Activated CD4-positive, CD25-positive, alpha-beta regulatory T cell (primary cell): Measurements from ENCODE around the gene SMYD4.
"Not testable (repeated sequence)": the region's sequence is repeated elsewhere in the genome, so short reads cannot be mapped to it uniquely, and the experiment has no call there.

Experiments
- DNase-seq, 4 experiments: peaks; one replicate each; lab custom pipeline; 2025; lab: John Stamatoyannopoulos, UW

The SMYD4 gene

DNA sequence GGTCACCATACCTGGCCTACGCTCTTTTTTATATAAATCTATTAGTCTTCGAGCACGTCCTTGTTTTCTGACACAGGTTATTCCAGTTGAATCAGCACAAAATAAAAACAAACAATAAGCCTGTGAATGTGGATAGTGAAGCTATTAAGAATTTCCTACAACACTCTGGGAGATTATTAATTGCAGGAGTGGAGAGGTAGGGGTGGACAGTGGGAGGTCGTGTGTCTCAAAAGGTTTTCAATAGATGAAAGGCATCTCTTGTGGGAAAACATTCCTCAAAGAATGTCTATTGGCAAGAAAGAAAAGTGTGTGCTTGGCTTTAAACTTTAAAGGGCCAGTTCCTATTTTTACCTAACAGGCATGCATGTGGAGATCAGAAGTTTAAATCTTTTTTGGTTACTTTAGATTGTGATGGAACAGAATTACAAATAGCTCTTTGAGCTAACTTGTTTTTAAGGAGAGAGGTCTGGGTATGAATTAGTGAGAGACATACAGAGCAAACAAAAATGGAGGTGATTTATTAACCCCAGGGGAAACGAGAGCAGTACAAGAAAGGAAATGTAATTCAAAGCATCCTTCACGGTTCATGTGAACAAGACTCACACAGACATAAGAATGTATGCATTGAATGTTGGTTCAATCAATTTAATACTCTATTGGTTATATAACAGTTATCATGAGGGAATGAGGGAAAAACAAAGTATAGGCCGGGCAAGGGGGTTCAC, 9.0 kb downstream of the SMYD4 start:
- DNase-seq, result no peak

DNA sequence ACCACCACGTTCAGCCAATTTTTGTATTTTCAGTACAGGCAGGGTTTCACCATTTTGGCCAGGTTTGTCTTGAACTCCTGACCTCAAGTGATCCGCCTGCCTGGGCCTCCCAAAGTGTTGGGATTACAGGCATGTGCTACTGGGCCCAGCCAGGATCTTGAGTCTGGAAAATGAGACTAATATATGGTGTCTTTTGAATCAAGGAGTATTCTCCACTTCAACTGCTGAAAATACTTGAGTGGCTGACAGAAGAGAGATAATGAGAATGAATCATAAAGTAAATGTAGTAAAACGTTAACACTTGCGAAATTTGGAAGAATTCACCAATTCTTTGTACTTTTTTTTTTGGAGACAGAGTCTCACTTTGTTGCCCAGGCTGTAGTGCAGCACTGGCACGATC, 16.6 kb downstream of the SMYD4 start:
- no peak for DNase-seq

DNA sequence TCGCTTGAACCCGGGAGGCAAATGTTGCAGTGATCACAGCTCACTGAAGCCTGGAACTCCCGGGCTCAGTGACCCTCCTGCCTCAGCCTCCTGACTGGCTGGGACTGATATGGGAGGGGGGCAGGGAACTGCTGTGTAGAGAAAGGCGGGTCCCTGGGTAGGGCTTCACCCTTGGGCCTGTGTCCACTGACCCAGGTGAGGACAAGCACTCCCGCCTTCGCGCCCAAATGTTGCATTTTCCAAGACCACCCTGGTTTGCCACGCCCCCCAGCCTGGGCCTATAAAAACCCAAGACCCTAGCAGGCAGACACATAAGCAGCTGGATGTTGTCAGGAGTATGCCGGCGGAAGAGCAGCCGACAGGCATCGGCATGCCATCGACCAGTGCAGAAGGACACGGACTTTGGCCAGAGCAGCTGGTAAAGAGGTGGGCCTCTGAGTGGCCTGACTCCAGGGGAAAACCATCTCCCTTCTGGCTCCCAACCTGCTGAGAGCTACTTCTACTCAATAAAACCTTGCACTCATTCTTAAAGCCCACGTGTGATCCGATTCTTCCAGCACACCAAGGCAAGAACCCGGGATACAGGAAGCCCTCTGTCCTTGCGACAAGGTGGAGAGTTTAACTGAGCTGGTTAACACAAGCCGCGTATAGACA, 19.1 kb downstream of the SMYD4 start:
- no peak for DNase-seq

DNA sequence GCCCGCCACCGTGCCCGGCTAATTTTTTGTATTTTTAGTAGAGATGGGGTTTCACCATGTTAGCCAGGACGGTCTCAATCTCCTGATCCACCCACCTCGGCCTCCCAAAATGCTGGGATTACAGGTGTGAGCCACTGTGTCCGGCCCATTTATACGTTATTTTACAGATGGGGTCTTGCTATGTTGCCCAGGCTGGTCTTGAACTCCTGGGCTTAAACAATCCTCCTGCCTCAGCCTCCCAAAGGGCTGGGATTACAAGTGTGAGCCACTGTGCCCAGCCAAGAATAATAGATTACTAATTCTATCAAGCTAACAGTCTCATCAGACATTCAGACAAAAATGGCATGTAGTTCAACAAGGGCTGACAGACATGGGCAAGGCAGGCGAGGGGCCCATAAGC, 19.9 kb downstream of the SMYD4 start:
- not testable (repeated sequence) for DNase-seq

DNA sequence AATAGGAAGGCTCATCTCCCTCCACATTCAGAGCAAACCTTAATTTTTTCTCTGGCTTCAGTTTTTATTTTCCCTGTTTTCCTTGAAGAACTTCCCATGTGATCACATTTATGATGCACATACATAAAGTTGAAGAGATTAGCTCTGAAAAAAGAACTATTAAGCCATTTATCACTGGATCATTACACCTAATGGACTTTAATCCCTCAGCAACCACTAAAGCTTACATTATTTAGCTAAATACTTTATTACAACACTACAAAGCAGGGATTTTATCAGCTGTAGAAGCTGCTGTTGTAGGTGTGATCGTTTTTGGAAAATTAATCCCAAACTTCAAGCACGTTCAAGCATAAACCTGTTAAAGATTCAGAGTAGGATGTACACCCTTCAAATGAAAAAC, 21.1 kb downstream of the SMYD4 start:
- DNase-seq, result no peak

DNA sequence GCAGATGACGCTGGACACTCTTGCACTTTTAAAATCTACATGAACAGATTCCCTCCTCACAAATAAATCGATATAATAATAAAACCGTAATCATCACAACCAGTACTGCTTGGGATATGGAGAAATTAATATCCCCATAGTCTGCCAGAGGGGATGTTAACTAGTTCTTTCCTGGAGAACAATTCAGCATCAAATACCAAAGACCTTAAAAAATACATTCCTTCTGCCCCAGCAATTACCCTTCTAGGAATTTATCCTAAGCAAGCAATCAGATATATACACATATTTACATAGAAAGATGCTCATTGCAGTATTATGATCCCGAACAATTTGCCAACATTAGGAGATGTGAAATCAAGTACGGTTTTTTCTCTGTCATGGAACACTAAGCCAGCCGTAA, 21.8 kb downstream of the SMYD4 start:
- DNase-seq, result no peak

DNA sequence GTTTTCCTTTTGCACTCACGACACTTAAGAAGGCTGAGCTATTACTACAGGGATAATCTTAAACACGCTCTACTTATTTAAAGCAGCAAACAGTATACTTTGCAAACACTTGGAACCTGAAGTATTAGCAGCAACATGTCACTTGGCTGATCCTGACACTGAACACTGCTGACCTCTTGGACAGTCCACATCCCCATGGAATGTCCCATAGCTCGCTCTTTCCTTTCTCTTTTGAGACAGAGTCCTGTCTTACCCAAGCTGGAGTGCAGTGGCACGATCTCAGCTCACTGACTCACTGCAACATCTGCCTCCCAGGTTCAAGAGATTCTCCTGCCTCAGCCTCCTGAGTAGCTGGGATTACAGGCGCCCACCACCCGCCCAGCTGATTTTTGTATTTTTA, 26.4 kb downstream of the SMYD4 start:
- DNase-seq, result no peak

DNA sequence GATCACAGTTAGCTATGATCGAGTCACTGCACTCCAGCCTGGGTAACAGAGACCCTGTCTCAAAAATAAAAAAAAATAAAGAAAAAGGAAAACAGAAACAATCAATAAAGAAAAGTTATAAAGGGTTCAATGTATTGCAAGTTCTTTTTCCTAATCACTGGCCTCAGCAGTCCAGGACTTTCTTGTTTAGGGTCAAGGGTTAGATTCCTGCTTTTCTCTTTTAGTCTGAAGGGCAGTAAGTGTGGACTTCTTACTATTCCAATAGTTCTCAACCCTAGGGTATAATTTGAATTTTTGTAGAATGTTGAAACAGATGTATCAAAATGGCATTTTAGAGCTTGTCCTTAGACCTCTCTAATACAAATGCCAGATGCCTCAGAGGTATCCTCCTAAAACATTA, 27.3 kb downstream of the SMYD4 start:
- no peak for DNase-seq

DNA sequence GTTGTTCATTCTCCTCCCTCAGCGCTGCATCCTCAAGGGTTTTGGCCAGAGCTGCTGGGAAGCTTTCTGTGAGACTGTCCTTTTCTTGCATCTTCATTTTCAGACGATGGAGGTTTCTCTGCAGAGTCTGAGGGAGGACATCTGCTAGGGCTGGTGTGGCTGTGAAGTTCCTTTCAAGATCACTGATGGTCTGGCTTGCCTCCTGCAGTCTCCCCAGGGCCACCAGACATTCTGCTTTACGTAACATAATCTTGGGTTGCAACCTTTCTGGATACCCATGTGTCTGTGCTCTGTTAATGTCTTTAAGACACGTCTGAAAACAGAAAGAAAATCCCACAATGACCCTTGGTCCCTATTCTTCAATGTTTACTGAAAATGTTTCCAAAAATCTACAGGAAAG, 29.0 kb downstream of the SMYD4 start:
- DNase-seq, result no peak

DNA sequence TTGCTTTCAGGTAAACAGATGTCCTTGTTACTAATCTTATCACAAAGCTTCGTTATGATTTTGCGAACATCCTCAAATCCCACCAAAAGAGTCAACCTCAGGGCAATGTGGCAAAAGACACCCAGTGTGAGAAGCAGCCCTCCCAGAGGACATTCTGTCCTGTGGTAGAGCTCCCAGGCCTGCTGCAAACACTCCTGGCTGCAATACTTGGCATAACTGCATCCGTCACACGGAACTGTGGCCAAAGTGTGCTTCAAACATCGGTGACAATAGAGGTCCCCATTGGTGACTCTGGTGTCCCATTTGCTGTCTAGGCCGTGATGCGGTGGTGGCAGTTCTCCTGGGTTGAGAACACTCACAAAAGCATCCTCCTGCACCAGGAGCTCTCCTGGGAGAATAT, 29.5 kb downstream of the SMYD4 start:
- DNase-seq, result no peak

DNA sequence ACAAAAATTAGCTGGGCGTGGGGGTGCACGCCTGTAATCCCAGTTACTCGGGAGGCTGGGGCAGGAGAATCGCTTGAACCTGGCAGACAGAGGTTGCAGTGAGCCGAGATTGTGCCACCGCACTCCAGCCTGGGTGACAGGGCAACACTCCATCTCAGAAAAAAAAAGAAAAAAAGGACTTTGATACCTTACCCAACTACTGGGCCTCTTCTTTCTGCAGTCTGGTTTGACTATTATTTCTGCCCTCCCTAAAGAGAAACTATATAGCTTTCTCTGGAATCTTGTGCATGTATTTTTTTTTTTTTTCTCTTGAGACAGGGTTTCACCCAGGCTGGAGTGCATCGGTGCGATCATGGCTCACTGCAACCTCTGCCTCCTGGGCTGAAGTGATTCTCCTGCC, 31.9 kb downstream of the SMYD4 start:
- DNase-seq, result not testable (repeated sequence)

DNA sequence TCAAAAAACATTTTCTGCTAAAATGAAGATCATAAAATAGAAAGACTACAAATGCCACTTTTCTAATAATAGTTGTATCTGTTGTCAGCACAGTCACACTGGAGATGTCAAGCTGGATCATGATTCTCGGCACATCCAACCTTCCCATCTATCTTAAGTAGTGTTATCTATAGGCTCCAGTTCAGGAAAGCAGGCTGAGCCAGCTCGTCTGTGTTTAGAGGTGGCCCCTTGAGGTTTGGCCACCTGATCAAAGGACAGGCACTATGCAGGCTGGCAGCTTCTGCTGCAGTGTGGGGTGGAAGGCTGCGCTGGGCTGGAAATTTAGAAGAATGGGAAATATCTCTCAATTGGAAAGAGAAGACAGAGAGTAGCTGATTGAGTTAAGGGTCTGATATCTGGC, 32.4 kb downstream of the SMYD4 start:
- DNase-seq, result no peak

DNA sequence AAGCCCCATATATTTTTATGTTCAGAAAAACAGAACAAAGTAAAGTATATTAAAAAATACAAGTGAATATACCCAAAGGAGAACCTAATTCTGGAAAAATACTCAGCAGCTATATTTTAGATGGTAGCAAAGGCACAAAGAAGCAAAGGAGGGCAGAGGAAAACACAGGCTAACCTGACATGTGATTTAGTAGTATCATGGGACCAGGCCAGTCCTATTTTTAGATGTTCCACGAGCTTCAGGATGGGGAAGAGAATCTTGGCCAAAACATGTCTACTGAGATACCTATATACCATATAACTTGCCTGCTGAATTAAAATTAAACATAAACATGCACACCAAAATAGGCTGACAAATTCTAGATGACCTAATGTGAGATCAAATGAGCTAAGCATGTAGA, 32.9 kb downstream of the SMYD4 start:
- no peak for DNase-seq

DNA sequence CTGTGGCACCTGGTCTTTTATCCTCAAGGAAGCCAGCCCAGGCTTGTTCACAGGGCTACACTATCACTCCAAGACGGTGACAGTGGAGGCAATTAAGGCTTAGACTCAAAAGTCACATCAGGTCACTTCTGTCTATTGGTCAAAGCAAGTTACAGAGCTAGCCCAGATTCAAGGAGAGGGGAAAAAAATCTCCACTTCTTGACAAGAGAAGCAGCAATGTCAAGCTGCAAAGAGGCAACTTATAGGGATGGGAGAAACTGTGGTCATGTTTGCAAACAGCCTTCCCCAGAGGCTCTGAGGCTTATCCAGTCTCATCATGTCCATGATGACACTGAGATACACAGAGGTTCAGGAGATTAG, 36.3 kb downstream of the SMYD4 start:
- DNase-seq, result no peak

DNA sequence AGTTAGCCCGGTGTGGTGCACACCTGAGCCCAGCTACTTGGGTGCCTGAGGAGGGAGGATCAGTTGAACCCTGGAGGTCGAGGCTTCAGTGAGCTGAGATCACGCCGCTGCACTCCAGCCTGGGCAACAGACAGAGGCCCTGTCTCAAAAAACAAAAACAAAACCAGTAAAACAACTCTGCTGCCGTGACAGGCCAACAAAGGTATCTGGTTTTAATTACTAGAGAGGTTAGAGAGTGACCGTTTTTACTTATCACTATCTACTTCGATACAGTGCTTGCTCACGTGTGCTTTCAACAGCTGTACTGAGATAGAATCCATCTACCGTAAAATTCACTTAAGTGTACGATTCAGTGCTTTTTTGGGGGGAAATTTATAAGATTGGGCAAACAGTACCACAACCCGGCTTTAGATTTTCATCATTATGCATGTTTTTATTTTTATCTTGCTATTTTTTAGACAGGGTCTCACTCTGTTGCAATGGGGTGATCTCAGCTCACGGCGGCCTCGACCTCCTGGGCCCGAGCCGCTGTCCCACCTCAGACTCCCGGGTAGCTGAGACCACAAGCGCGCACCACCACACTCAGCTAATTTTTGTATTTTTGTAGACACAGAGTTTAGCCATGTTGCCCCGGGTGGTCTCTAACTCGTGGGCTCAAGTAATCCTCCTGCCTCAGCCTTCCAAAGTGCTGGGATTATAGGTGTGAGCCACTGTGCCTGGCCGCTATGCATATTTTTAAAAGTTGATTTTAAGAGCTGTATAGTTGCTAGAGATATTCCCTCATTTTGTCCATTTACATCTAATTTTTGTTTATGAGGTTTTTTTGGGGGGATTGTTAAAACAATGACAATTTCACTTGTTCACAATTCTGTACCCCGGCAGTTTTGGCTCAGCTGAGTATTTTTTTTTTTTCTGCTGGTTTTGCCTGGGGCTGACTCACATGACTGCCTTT, 36.9 kb downstream of the SMYD4 start:
- DNase-seq, result no peak

DNA sequence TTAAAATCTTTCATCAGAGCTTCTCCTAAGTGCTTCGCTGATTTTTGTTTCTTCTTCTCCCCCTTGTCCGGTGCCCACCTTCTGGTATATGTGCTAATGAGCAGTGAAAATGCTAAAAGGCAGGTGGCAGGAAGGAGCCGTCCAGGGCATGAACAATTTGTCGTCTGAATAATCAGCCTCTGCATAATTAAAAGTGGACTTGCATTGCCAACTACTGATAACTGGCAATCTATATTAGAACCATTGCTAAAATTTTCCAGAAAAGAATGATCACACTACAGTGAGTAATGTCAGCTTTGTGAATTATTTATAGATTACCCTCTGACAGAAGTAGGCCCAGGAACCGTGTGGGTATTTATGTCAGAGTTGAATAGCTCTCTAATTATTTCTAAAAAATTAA, 39.8 kb downstream of the SMYD4 start:
- DNase-seq, result no peak

DNA sequence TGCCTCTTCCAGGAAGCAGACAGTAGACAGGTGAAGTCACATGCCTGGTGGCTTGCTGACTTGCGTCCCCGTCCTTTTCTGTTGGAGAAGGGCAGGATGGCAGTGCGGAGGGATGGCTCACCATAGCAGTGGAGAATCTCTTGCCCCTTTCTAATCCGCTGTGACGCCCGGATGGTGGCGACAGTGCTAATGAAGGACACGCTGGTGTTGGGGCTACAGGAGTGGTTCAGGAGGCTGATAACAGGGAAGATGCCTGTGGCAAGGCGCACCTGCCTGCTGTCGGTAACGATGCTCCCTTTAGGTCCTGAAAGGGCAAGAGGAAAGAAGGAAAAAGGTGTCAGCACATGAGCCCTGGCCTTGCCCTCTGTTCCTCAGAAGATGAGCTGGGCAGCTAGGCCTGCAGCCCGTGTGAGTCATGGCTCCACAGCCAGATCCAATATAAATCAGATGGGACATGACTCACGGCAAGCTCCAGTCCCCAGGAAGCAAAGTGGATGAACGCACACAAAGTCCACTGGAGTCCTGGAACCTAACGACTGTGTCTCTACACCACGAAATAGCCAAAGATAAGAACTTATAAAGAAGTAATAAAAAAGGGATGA, 42.3 kb downstream of the SMYD4 start:
- DNase-seq, result no peak

DNA sequence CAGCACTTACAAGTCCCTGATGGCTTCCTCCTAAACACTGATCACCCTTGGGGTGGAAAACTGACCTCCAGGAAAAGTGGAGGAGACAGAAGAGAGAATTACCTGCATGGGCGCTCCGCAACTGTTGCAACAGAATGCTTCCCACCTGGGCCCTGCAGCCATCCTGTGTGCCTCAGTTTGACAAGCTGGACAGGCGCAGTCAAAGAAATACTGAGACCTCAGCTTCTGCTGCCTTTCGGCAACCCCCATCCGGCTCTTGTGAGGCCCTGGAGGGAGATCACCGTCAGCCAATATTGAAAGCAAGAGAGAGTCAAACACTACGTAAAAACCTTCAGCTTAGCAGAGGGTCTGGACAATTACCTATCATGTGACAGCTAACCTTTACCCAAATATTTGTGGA, 43.0 kb downstream of the SMYD4 start:
- DNase-seq, result no peak

DNA sequence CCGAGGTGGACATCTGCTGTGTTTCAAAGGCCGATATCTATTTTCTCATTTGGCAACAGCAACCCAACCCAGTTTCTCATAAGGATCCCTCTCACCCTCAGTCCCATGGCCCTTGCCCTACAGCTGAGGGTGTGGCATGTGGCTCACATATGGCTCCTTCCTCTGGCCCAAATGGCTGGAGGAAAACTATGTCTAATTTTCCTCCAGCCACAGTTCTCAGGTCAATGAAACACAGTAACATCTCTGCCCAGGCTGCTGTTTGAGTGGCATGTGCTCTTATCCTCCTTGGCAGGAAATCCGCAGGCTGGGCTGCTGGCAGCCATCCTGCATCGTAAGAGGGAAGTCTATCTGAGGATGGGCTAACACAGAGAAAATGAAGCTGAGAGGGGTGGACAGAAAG, 43.8 kb downstream of the SMYD4 start:
- no peak for DNase-seq

DNA sequence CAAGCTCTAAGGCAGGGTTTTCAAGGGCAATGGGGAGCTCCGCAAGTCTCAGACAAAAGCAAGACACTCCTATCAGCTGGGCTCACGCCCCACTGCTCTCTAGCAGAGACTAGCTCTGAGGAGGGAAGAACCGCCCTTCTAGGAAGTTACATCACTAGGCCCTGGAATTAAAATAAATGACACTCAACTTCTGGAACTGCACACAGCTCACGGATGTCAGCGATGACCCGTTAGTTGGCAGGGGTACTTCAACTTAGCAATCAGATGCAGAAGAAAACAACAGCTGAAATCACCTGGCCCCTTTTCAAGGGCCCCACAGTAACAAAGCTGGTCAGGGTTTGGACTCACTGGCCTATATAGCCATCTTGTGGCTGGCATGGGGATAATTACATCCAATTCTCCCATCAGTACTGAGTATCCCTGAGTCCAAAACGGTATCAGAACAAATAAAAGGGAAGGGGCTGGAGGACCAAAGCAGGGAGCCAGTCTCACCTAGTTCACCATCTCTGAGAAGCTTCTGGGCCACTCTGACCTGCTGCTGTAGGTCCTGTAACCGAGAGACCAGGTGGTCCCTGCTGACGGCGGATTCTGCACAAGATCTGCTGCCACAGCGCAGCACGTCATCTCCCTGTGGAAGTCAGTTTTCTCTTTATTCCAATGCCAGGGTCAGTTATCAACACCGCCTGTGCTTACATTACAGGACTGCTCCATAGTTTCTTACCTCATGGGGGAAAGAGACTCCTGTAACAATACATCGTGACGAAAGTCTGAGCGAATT, 45.7 kb downstream of the SMYD4 start:
- no peak for DNase-seq

DNA sequence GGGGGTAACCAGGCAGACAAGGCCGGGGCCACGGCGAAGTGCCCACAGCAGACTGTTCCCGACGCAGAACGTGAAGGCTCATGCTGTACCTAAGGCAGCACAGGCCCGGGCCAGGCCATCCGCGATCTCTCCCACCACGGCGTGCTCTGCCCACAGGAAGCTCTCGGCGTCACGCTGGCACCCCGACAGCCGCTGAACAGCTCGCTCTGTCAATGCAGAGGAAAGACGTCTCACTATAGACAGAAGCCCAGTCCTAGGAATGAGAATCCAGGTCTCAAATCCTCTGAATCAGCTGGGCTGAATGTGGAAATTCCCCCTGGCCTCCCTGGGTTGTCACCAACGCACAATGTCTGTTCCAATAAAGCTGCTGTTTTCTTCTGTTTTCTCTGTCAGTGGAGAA, 46.4 kb downstream of the SMYD4 start:
- no peak for DNase-seq

DNA sequence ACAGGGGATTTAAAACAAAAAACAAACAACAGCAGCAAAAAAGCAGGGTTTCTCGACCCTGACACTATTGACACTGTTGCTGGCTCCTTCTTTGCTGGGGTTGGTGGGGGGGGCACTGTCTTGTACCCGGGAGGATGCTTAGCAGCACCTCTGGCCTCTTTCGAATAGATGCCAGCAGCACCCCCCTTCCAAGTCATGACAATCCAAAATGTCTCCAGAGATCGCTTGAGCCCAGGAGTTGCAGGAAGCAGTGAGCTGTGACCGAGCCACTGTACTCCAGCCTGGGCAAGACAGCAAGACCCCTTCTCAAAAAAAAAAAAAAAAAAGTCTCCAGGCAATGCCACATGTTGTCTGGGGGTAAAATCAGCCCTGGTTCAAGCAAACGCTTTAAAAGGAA, 47.5 kb downstream of the SMYD4 start:
- DNase-seq, result no peak
